ENCODE measurements around the gene TBCD. TPM values are rescaled to one million over a fixed set of nuclear protein-coding genes. Genes with fewer than 3 reads are reported as not detected.

The TBCD gene
- total and polyA plus RNA-seq, 2 donors = 140 to 292 TPM

DNA sequence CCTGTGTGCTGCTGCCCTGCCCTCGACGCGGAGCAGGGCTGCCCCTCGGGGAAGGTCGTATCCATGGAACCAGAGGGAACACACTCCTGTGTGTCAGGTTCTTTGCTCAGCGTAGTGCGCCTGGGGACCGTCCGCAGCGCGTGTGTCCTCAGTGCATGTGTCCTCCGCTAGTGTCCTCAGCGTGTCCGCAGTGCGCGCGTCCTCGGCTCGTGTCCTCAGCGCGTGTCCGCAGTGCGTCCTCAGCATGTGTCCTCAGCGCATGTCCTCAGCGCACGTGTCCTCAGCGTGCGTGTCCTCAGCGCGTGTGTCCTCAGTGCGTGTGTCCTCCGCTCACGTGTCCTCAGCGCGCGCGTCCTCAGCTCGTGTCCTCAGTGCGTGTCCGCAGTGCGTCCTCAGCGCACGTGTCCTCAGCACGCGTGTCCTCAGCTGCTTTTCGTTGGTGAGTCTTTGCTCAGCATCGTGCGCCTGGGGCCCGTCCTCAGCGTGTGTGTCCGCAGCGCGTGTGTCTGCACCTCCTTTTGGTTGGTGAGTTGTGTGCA, 147.2 kb downstream of the TBCD start:
- DNase-seq (ENCODE audit: low read depth in 6 of 9, low spot score in 9 of 9) = no peak
- Histone ChIP-seq H3K27ac (ENCODE audit: low read depth in 1 of 2, low read length in 1 of 2) (peak overlapping the region in 1 of 2 donors; percentile 74), H3K27me3 (ENCODE audit: control insufficient read depth in 2 of 2, insufficient read depth in 1 of 2, low read length in 1 of 2) (no peaks in the 10 kb centered on the region), H3K9me3 (ENCODE audit: control insufficient read depth in 2 of 2, insufficient read depth in 1 of 2, low read length in 1 of 2) (peaks cover 3 to 27% of the 10 kb centered on the region in 2 donors), H3K4me3 (ENCODE audit: low read length in 2 of 2) (no peak overlapping the region), H3K4me1 (ENCODE audit: control insufficient read depth in 2 of 2, insufficient read depth in 2 of 2, low read length in 2 of 2) (peaks cover 12 to 45% of the 10 kb centered on the region in 2 donors), H3K36me3 (ENCODE audit: control insufficient read depth in 2 of 2, insufficient read depth in 2 of 2, low read length in 1 of 2) (peaks cover 57 to 58% of the 10 kb centered on the region in 2 donors)
- 98% methylated on average over 53 of the region's 53 CpGs for WGBS

DNA sequence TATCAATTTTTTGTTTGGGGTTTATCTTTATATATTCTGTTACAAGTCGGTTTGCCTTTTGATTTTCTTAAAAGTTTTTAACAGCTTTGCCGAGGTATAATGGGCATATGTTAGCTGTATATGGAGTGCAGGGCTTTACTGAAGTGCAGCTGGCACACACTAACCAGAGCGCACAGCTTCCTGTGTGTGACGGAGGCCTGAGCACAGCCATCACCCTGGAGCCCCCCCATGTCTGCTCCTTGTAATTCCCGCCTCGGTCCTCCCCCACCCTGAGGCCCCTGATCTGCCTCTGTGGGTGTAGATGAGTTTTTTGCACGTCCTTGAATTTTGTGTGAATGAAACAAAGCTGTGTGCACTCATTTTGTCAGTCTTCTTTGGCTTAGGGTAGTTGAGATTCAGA, 148.1 kb downstream of the TBCD start:
- H3K4me3 ChIP-seq (ENCODE audit: low read length in 2 of 2) = no peak overlapping the region
- H3K4me1 ChIP-seq (ENCODE audit: control insufficient read depth in 2 of 2, insufficient read depth in 2 of 2, low read length in 2 of 2) = peaks cover 12 to 47% of the 10 kb centered on the region in 2 donors
- peaks cover 3 to 27% of the 10 kb centered on the region in 2 donors for H3K9me3 ChIP-seq (ENCODE audit: control insufficient read depth in 2 of 2, insufficient read depth in 1 of 2, low read length in 1 of 2)
- 11% methylated on average over 7 of the region's 7 CpGs for WGBS
- DNase-seq (ENCODE audit: low read depth in 6 of 9, low spot score in 9 of 9) = peak in 4 of 9 donors; percentile 57 to 82 (median 61)
- no peaks in the 10 kb centered on the region for H3K27me3 ChIP-seq (ENCODE audit: control insufficient read depth in 2 of 2, insufficient read depth in 1 of 2, low read length in 1 of 2)
- peaks cover 63 to 65% of the 10 kb centered on the region in 2 donors for H3K36me3 ChIP-seq (ENCODE audit: control insufficient read depth in 2 of 2, insufficient read depth in 2 of 2, low read length in 1 of 2)
- peak overlapping the region; percentile 8 to 74 for H3K27ac ChIP-seq (ENCODE audit: low read depth in 1 of 2, low read length in 1 of 2)

- peak overlapping the region in 1 of 2 donors; percentile 74 for H3K27ac ChIP-seq (ENCODE audit: low read depth in 1 of 2, low read length in 1 of 2)
- H3K36me3 ChIP-seq (ENCODE audit: control insufficient read depth in 2 of 2, insufficient read depth in 2 of 2, low read length in 1 of 2) = peaks cover 56 to 61% of the 10 kb centered on the region in 2 donors
- 98% methylated on average over 19 of the region's 19 CpGs for WGBS
- no peaks in the 10 kb centered on the region for H3K27me3 ChIP-seq (ENCODE audit: control insufficient read depth in 2 of 2, insufficient read depth in 1 of 2, low read length in 1 of 2)
- H3K4me3 ChIP-seq (ENCODE audit: low read length in 2 of 2) = no peak overlapping the region
- H3K4me1 ChIP-seq (ENCODE audit: control insufficient read depth in 2 of 2, insufficient read depth in 2 of 2, low read length in 2 of 2) = peaks cover 12 to 45% of the 10 kb centered on the region in 2 donors
- peaks cover 3 to 27% of the 10 kb centered on the region in 2 donors for H3K9me3 ChIP-seq (ENCODE audit: control insufficient read depth in 2 of 2, insufficient read depth in 1 of 2, low read length in 1 of 2)
- no peak for DNase-seq (ENCODE audit: low read depth in 6 of 9, low spot score in 9 of 9)
Observed at GRCh38 chr17:82900741-82901140, 148.9 kb downstream of the TBCD start.

DNA sequence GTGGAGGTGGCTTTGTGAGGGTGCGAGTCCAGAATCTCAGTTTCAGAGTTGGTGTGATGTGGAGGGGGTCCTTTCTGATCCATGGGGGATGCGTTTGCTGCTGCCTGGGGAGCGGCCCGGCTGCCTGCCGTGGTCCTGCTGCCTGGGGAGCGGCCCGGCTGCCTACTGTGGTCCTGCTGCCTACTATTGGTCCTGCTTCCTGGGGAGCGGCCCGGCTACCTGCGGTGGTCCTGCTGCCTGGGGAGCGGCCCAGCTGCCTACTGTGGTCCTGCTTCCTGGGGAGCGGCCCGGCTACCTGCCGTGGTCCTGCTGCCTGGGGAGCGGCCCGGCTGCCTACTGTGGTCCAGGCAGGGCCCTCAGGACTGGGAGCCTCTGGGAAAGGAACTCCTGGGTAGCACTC, 149.5 kb downstream of the TBCD start:
- Histone ChIP-seq H3K4me1 (ENCODE audit: control insufficient read depth in 2 of 2, insufficient read depth in 2 of 2, low read length in 2 of 2) (peaks cover 13 to 42% of the 10 kb centered on the region in 2 donors), H3K36me3 (ENCODE audit: control insufficient read depth in 2 of 2, insufficient read depth in 2 of 2, low read length in 1 of 2) (peaks cover 58 to 60% of the 10 kb centered on the region in 2 donors)
- 96% methylated on average over 16 of the region's 16 CpGs for WGBS

DNA sequence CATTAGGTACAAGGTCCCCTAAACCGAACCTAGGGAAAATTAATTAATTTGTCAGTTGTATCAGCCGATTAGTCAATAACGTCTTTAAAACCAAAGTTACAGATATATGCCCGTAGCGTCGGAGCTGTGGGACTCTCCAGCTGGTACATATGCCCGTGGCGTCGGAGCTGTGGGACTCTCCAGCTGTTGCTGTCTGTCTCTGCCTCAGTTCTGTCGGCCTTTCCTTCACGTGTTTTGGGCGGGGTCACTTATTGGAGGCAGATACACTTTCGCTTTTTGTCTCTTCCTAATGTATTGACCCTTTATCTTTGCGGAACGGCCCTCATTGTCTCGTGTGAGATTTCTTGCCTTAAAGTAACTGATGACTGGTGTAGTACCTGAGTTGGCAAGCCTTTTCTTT, 150.0 kb downstream of the TBCD start:
- Histone ChIP-seq H3K27me3 (ENCODE audit: control insufficient read depth in 2 of 2, insufficient read depth in 1 of 2, low read length in 1 of 2) (no peaks in the 10 kb centered on the region), H3K4me1 (ENCODE audit: control insufficient read depth in 2 of 2, insufficient read depth in 2 of 2, low read length in 2 of 2) (peaks cover 18 to 47% of the 10 kb centered on the region in 2 donors), H3K36me3 (ENCODE audit: control insufficient read depth in 2 of 2, insufficient read depth in 2 of 2, low read length in 1 of 2) (peaks cover 63 to 65% of the 10 kb centered on the region in 2 donors), H3K27ac (ENCODE audit: low read depth in 1 of 2, low read length in 1 of 2) (no peak overlapping the region), H3K9me3 (ENCODE audit: control insufficient read depth in 2 of 2, insufficient read depth in 1 of 2, low read length in 1 of 2) (peaks cover 3 to 30% of the 10 kb centered on the region in 2 donors), H3K4me3 (ENCODE audit: low read length in 2 of 2) (no peak overlapping the region)
- 88% methylated on average over 16 of the region's 16 CpGs for WGBS
- DNase-seq (ENCODE audit: low read depth in 6 of 9, low spot score in 9 of 9) = no peak

More for the DNA sequence above, 149.5 kb downstream of the TBCD start:
- Histone ChIP-seq H3K27me3 (ENCODE audit: control insufficient read depth in 2 of 2, insufficient read depth in 1 of 2, low read length in 1 of 2) (no peaks in the 10 kb centered on the region), H3K9me3 (ENCODE audit: control insufficient read depth in 2 of 2, insufficient read depth in 1 of 2, low read length in 1 of 2) (peaks cover 3 to 27% of the 10 kb centered on the region in 2 donors), H3K27ac (ENCODE audit: low read depth in 1 of 2, low read length in 1 of 2) (no peak overlapping the region), H3K4me3 (ENCODE audit: low read length in 2 of 2) (no peak overlapping the region)
- no peak for DNase-seq (ENCODE audit: low read depth in 6 of 9, low spot score in 9 of 9)

- no peak overlapping the region for H3K27ac ChIP-seq (ENCODE audit: low read depth in 1 of 2, low read length in 1 of 2)
- WGBS = 91% methylated on average over 35 of the region's 37 CpGs
- peaks cover 3 to 30% of the 10 kb centered on the region in 2 donors for H3K9me3 ChIP-seq (ENCODE audit: control insufficient read depth in 2 of 2, insufficient read depth in 1 of 2, low read length in 1 of 2)
- peaks cover 59 to 68% of the 10 kb centered on the region in 2 donors for H3K36me3 ChIP-seq (ENCODE audit: control insufficient read depth in 2 of 2, insufficient read depth in 2 of 2, low read length in 1 of 2)
- H3K4me3 ChIP-seq (ENCODE audit: low read length in 2 of 2) = no peak overlapping the region
- DNase-seq (ENCODE audit: low read depth in 6 of 9, low spot score in 9 of 9) = no peak
- H3K4me1 ChIP-seq (ENCODE audit: control insufficient read depth in 2 of 2, insufficient read depth in 2 of 2, low read length in 2 of 2) = peaks cover 29 to 61% of the 10 kb centered on the region in 2 donors
- no peaks in the 10 kb centered on the region for H3K27me3 ChIP-seq (ENCODE audit: control insufficient read depth in 2 of 2, insufficient read depth in 1 of 2, low read length in 1 of 2)
Observed at GRCh38 chr17:82902972-82903874, 151.4 kb downstream of the TBCD start.

GRCh38 chr17:82905130-82905529, 153.3 kb downstream of the TBCD start:
- Histone ChIP-seq H3K27ac (ENCODE audit: low read depth in 1 of 2, low read length in 1 of 2) (no peak overlapping the region), H3K9me3 (ENCODE audit: control insufficient read depth in 2 of 2, insufficient read depth in 1 of 2, low read length in 1 of 2) (peaks cover 0 to 36% of the 10 kb centered on the region in 2 donors), H3K36me3 (ENCODE audit: control insufficient read depth in 2 of 2, insufficient read depth in 2 of 2, low read length in 1 of 2) (peaks cover 56 to 69% of the 10 kb centered on the region in 2 donors), H3K27me3 (ENCODE audit: control insufficient read depth in 2 of 2, insufficient read depth in 1 of 2, low read length in 1 of 2) (no peaks in the 10 kb centered on the region), H3K4me1 (ENCODE audit: control insufficient read depth in 2 of 2, insufficient read depth in 2 of 2, low read length in 2 of 2) (peaks cover 38 to 67% of the 10 kb centered on the region in 2 donors), H3K4me3 (ENCODE audit: low read length in 2 of 2) (no peak overlapping the region)
- no peak for DNase-seq (ENCODE audit: low read depth in 6 of 9, low spot score in 9 of 9)
- WGBS = 98% methylated on average over 20 of the region's 20 CpGs

GRCh38 chr17:82907797-82908542, 156.1 kb downstream of the TBCD start:
- 10% methylated on average over 19 of the region's 19 CpGs for WGBS
- Histone ChIP-seq H3K27me3 (ENCODE audit: control insufficient read depth in 2 of 2, insufficient read depth in 1 of 2, low read length in 1 of 2) (no peaks in the 10 kb centered on the region), H3K9me3 (ENCODE audit: control insufficient read depth in 2 of 2, insufficient read depth in 1 of 2, low read length in 1 of 2) (peaks cover 0 to 32% of the 10 kb centered on the region in 2 donors), H3K4me1 (ENCODE audit: control insufficient read depth in 2 of 2, insufficient read depth in 2 of 2, low read length in 2 of 2) (peaks cover 50 to 82% of the 10 kb centered on the region in 2 donors), H3K27ac (ENCODE audit: low read depth in 1 of 2, low read length in 1 of 2) (peak overlapping the region; percentile 84 to 95), H3K36me3 (ENCODE audit: control insufficient read depth in 2 of 2, insufficient read depth in 2 of 2, low read length in 1 of 2) (peaks cover 41 to 71% of the 10 kb centered on the region in 2 donors), H3K4me3 (ENCODE audit: low read length in 2 of 2) (peak overlapping the region; percentile 8 to 29)
- DNase-seq (ENCODE audit: low read depth in 6 of 9, low spot score in 9 of 9) = peak in 7 of 9 donors; percentile 61 to 93 (median 83)
